ENCODE data around the gene PIK3R1.

DNA sequence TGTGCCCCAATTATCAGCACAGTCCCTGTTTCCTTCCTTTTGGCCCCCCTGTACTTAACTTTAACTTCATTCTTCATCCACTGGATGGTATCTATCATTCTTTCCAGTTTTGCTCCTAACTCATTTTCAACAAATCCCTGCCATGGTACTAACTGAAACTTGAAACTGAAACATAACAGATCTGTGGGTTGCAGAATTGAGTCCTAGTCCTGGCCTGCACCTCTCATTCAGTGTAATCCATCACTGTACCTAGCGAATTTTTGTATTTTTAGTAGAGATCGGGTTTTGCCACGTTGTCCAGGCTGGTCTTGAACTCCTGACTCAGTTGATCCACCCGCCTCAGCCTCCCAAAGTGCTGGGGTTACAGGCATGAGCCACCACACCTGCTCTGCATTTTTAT lies 15.3 kb upstream of the PIK3R1 start:
- TF ChIP-seq CTCF (IDR thresholded peaks at IDR 0.05; ENCODE audit: low read depth, low read length, poor library complexity, severe bottlenecking) (no peak), EZH2phosphoT487 (IDR thresholded peaks at IDR 0.05; ENCODE audit: borderline replicate concordance, low read length) (no peak)
